Measurements from ENCODE around the gene SHOX. TPM values are rescaled to one million over a fixed set of nuclear protein-coding genes. Genes with fewer than 3 reads are reported as not detected.

Gene SHOX
- total RNA-seq, 1 experiment from 2014 or later: not detected

- no peak overlapping the region for H3K27ac Mint-ChIP-seq (ENCODE audit: unreplicated experiment)
- no TSS peak for BruUV-seq (replicated peaks)
- ChIA-PET POLR2A (no interaction called here), CTCF (no interaction called here)
- Histone ChIP-seq H3K4me1 (no peaks in the 10 kb centered on the region), H3K27me3 (replicated peaks; ENCODE audit: control insufficient read depth, insufficient read depth, low read length) (no peaks in the 10 kb centered on the region), H3K4me3 (ENCODE audit: low read depth, low read length) (no peak overlapping the region), H3K36me3 (ENCODE audit: control insufficient read depth, insufficient read depth, low read length) (no peaks in the 10 kb centered on the region), H3K9me3 (no peaks in the 10 kb centered on the region)
- no peak overlapping the region for H3K4me3 Mint-ChIP-seq (ENCODE audit: unreplicated experiment)
- H3K4me1 Mint-ChIP-seq (ENCODE audit: low read depth, unreplicated experiment): no peaks in the 10 kb centered on the region
- no peaks in the 10 kb centered on the region for H3K9me3 Mint-ChIP-seq (ENCODE audit: unreplicated experiment)
- H3K36me3 Mint-ChIP-seq (ENCODE audit: insufficient read depth, unreplicated experiment): no peaks in the 10 kb centered on the region
- TF ChIP-seq, protein P1, sequence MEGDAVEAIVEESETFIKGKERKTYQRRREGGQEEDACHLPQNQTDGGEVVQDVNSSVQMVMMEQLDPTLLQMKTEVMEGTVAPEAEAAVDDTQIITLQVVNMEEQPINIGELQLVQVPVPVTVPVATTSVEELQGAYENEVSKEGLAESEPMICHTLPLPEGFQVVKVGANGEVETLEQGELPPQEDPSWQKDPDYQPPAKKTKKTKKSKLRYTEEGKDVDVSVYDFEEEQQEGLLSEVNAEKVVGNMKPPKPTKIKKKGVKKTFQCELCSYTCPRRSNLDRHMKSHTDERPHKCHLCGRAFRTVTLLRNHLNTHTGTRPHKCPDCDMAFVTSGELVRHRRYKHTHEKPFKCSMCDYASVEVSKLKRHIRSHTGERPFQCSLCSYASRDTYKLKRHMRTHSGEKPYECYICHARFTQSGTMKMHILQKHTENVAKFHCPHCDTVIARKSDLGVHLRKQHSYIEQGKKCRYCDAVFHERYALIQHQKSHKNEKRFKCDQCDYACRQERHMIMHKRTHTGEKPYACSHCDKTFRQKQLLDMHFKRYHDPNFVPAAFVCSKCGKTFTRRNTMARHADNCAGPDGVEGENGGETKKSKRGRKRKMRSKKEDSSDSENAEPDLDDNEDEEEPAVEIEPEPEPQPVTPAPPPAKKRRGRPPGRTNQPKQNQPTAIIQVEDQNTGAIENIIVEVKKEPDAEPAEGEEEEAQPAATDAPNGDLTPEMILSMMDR (IDR thresholded peaks at IDR 0.05; ENCODE audit: insufficient read depth in 1 of 2, low read depth in 1 of 2, low read length in 1 of 2, severe bottlenecking in 1 of 2, unreplicated experiment in 1 of 2): no peak
- no peaks in the 10 kb centered on the region for H3K27me3 Mint-ChIP-seq (ENCODE audit: insufficient read depth, unreplicated experiment)
- no peak for DNase-seq
- intact Hi-C loops (cut with micrococcal nuclease; ENCODE audit: unreplicated experiment): no loop called here
Observed at GRCh38 chrX:663841-664240, 33.2 kb downstream of the SHOX start.

- BruUV-seq (replicated peaks): no TSS peak
- H3K27me3 Mint-ChIP-seq (ENCODE audit: insufficient read depth, unreplicated experiment): no peaks in the 10 kb centered on the region
Observed at GRCh38 chrX:666762-667720, 36.5 kb downstream of the SHOX start.

DNA sequence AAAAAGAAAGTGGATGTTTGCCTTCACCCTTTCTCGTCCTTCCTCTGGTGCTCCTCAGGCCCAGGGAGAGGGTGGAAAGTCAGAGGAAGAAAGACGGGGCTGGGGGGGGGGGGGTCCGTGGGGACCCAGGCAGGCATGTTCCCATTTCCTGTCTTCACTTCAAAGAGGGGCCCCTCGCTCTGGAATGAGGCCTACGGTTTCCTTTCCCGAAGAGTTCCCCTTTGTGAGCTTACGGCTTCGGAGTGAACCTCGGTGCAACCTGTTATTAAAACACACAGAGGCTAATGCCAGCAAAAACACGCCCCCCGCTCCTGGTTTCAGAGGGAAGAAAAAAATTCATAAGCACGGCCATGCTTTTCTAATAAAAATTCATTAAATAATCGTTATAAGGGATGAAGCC lies 40.1 kb downstream of the SHOX start:
- ChIA-PET CTCF (no interaction called here), POLR2A (no interaction called here)
- Mint-ChIP-seq H3K27me3 (ENCODE audit: insufficient read depth, unreplicated experiment) (peaks cover 3% of the 10 kb centered on the region), H3K27ac (ENCODE audit: unreplicated experiment) (no peak overlapping the region), H3K36me3 (ENCODE audit: insufficient read depth, unreplicated experiment) (peaks cover 6% of the 10 kb centered on the region), H3K4me3 (ENCODE audit: unreplicated experiment) (no peak overlapping the region), H3K4me1 (ENCODE audit: low read depth, unreplicated experiment) (peaks cover 6% of the 10 kb centered on the region), H3K9me3 (ENCODE audit: unreplicated experiment) (peaks cover 28% of the 10 kb centered on the region)
- no peaks in the 10 kb centered on the region for H3K36me3 ChIP-seq (ENCODE audit: control insufficient read depth, insufficient read depth, low read length)
- H3K4me3 ChIP-seq (ENCODE audit: low read depth, low read length): no peak overlapping the region
- no TSS peak for BruUV-seq (replicated peaks)
- TF ChIP-seq, protein P1 (IDR thresholded peaks at IDR 0.05; ENCODE audit: insufficient read depth in 1 of 2, low read depth in 1 of 2, low read length in 1 of 2, severe bottlenecking in 1 of 2, unreplicated experiment in 1 of 2): no peak
- no peak for DNase-seq
- no peaks in the 10 kb centered on the region for H3K27me3 ChIP-seq (replicated peaks; ENCODE audit: control insufficient read depth, insufficient read depth, low read length)
- no peaks in the 10 kb centered on the region for H3K4me1 ChIP-seq
- intact Hi-C loops (cut with micrococcal nuclease; ENCODE audit: unreplicated experiment): no loop called here
- 0 out of 2 replicates have a peak, but pooled peaks cover 4% of the 10 kb centered on the region for H3K9me3 ChIP-seq

More at GRCh38 chrX:666762-667720, 36.5 kb downstream of the SHOX start:
- H3K9me3 Mint-ChIP-seq (ENCODE audit: unreplicated experiment): peaks cover 3% of the 10 kb centered on the region
- TF ChIP-seq, protein P1 (IDR thresholded peaks at IDR 0.05; ENCODE audit: insufficient read depth in 1 of 2, low read depth in 1 of 2, low read length in 1 of 2, severe bottlenecking in 1 of 2, unreplicated experiment in 1 of 2): no peak
- H3K4me3 Mint-ChIP-seq (ENCODE audit: unreplicated experiment): no peak overlapping the region
- Histone ChIP-seq H3K4me3 (ENCODE audit: low read depth, low read length) (no peak overlapping the region), H3K9me3 (0 out of 2 replicates have a peak, but pooled peaks cover 4% of the 10 kb centered on the region), H3K36me3 (ENCODE audit: control insufficient read depth, insufficient read depth, low read length) (no peaks in the 10 kb centered on the region), H3K27me3 (replicated peaks; ENCODE audit: control insufficient read depth, insufficient read depth, low read length) (no peaks in the 10 kb centered on the region), H3K4me1 (no peaks in the 10 kb centered on the region)
- intact Hi-C loops (cut with micrococcal nuclease; ENCODE audit: unreplicated experiment): no loop called here
- POLR2A ChIA-PET: no interaction called here
- CTCF ChIA-PET: no interaction called here
- no peaks in the 10 kb centered on the region for H3K36me3 Mint-ChIP-seq (ENCODE audit: insufficient read depth, unreplicated experiment)
- H3K4me1 Mint-ChIP-seq (ENCODE audit: low read depth, unreplicated experiment): no peaks in the 10 kb centered on the region
- no peak overlapping the region for H3K27ac Mint-ChIP-seq (ENCODE audit: unreplicated experiment)
- no peak for DNase-seq

All from Caco-2 (cell line).